Glomerular visceral epithelial cell (primary cell): ENCODE results near the gene GNRHR.
"Not testable (repeated sequence)": the region's sequence is repeated elsewhere in the genome, so short reads cannot be mapped to it uniquely, and the experiment has no call there.

Experiments used
- DNase-seq: peaks from one replicate; pipeline ENCODE4 v3.0.0-alpha.2; 2016; ENCODE audit errors: extremely low spot score

GNRHR gene

GRCh38 chr4:67754288-67754687, at the start of gene GNRHR:
TSS of gene GNRHR (minus strand) at chr4:67754388. CDS start at chr4:67754335, 53 bp downstream.
- DNase-seq = no peak

- no peak for DNase-seq
Observed at GRCh38 chr4:67796810-67797209, 42.6 kb upstream of the GNRHR start.

- no peak for DNase-seq
Observed at GRCh38 chr4:67790721-67791120, 36.5 kb upstream of the GNRHR start.

- DNase-seq = no peak
Observed at GRCh38 chr4:67787311-67787710, 33.1 kb upstream of the GNRHR start.

- no peak for DNase-seq
Observed at GRCh38 chr4:67785528-67785927, 31.3 kb upstream of the GNRHR start.

- no peak for DNase-seq
Observed at GRCh38 chr4:67779631-67780030, 25.4 kb upstream of the GNRHR start.

- DNase-seq = no peak
Observed at GRCh38 chr4:67776746-67777145, 22.6 kb upstream of the GNRHR start.

GRCh38 chr4:67770422-67770821, 16.2 kb upstream of the GNRHR start:
- DNase-seq = no peak

- no peak for DNase-seq
Observed at GRCh38 chr4:67765928-67766327, 11.7 kb upstream of the GNRHR start.

GRCh38 chr4:67765401-67765800, 11.2 kb upstream of the GNRHR start:
- no peak for DNase-seq

GRCh38 chr4:67764183-67764582, 10.0 kb upstream of the GNRHR start:
- no peak for DNase-seq

- DNase-seq = peak; percentile 34
Observed at GRCh38 chr4:67762086-67762485, 7.9 kb upstream of the GNRHR start.

- DNase-seq = not testable (repeated sequence)
Observed at GRCh38 chr4:67756991-67757390, 2.8 kb upstream of the GNRHR start.

GRCh38 chr4:67755974-67756373, 1.8 kb upstream of the GNRHR start:
- no peak for DNase-seq

GRCh38 chr4:67751260-67751659, 2.9 kb downstream of the GNRHR start:
- DNase-seq = no peak

GRCh38 chr4:67750691-67751090, 3.5 kb downstream of the GNRHR start:
- DNase-seq = no peak

- no peak for DNase-seq
Observed at GRCh38 chr4:67749286-67749685, 4.9 kb downstream of the GNRHR start.

- DNase-seq = peak; percentile 45
Observed at GRCh38 chr4:67746797-67747495, 7.2 kb downstream of the GNRHR start.

GRCh38 chr4:67744561-67745283, 9.5 kb downstream of the GNRHR start:
- DNase-seq = no peak

GRCh38 chr4:67743194-67743593, 11.0 kb downstream of the GNRHR start:
- DNase-seq = no peak

- DNase-seq = no peak
Observed at GRCh38 chr4:67736262-67736661, 17.9 kb downstream of the GNRHR start.

GRCh38 chr4:67735325-67735724, 18.9 kb downstream of the GNRHR start:
- no peak for DNase-seq

- DNase-seq = not testable (repeated sequence)
Observed at GRCh38 chr4:67730511-67730910, 23.7 kb downstream of the GNRHR start.
